HFF-Myc (cell line): Measurements from ENCODE around the gene BCAS3.
A peak's percentile ranks its signal among the peaks of the same experiment; 100 is the strongest.
"Not testable (repeated sequence)": the region's sequence is repeated elsewhere in the genome, so short reads cannot be mapped to it uniquely, and the experiment has no call there.

Experiments used
- DNase-seq: peaks from one replicate; pipeline ENCODE4 v3.0.0-alpha.2; 2011; ENCODE audit warnings: low read depth; ENCODE audit errors: extremely low read depth
- H3K4me3 ChIP-seq: replicated peaks from 2 replicates; pipeline ENCODE4 v1.5.1; 2011; ENCODE audit warnings: low read depth, mild to moderate bottlenecking, control low read depth, low read length
- CTCF ChIP-seq: IDR thresholded peaks from 2 replicates; pipeline ENCODE4 v1.5.1; 2012; ENCODE audit warnings: mild to moderate bottlenecking, low read depth, low read length, control low read depth; ENCODE audit errors: missing control alignments

The BCAS3 gene

GRCh38 chr17:61422869-61423268 is 745.2 kb downstream of the BCAS3 start:
- no peak overlapping the region for H3K4me3 ChIP-seq
- DNase-seq = no peak
- TF ChIP-seq CTCF = no peak

DNA sequence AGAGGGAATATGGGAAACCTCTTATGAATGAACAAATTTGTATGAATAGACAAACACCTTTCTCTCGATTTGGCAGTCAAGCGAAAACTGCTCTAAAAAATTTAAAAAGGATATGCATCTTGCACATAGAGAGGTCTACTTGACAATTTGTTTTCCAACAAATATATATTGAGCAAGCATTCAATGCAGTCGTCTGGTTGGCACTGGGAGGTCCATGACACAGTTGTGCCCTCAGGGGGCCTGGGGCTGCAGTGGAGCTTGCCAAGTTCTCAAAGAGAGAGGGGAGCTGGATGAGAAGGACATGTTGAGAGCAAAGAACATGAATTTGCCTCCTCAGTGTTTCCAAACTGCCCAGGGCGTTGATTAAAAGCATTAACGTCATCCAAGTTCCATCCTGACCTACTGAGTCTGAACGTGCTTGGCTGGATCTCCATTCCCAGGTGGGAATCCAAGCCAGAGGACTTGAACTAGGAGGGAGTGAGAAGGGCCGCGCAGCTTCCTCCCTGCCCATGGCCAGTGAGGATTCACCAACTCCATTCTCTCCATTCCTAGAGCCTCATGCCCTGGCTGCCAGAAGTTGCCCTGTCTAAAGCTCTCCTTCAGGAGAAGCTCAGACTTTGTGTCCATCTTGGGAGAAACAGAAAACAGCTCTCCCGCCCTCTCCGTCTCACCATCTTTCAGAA is 746.5 kb downstream of the BCAS3 start:
- TF ChIP-seq CTCF = no peak
- H3K4me3 ChIP-seq = no peak overlapping the region
- no peak for DNase-seq

DNA sequence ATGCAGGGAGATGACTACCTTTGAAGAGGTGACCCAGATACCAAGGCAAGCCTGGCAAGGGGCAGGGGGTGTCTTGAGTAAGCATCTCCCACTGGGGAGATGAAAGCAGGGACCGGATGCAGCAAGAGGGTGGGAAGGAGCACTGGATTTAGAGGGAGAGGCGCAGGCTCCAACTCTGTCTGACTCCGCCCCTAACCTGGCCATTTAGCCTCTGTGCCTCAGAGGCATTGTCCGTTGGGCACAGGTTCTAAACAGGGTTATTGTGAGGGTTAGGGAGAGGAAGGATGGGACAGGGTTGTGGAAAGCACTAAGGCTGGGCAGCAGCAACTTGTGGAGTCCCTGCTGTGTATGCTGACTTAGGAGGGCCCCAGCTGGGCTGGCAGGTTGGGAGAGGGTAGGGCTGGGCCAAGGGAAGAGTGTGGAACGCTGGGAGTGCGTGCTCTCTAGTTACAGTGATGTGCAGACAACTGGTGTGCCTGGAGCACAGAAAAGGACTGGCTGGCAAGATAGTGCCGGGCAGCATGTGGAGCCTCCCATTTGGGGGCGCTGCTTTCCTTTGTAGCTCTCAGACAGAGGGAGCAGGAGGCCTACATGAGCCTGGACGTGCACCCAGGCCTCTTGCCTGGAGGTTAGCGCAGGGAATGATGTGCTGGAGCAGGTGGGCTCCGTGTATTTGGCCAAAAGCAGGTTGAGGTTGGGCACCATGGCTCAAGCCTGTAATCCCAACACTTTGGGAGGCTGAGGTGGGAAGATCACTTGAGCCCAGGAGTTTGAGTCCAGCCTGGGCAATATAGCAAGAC is 748.2 kb downstream of the BCAS3 start:
- H3K4me3 ChIP-seq = no peak overlapping the region
- no peak for DNase-seq

GRCh38 chr17:61426482-61427304 is 749.0 kb downstream of the BCAS3 start:
- TF ChIP-seq CTCF = no peak

More for the DNA sequence above, 748.2 kb downstream of the BCAS3 start:
- peak; percentile 10 for TF ChIP-seq CTCF

DNA sequence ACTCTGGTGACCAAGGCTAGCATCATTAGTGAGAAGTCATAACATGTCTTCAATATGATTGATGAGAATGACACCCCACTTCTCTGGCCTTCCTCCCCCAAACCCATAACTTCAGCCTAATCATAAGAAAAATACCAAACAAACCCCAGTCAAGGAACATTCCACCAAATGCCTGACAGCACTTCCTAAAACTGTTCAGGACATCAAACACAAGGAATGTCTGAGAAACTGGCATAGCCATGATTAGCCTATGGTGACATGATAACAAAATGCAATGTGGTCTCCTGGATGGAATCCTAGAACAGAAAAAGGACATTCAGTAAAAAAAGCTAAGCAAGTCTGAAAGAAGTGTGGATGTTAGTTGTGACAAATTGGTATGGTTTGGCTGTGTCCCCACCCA is 749.9 kb downstream of the BCAS3 start:
- TF ChIP-seq CTCF = no peak
- no peak for DNase-seq
- no peak overlapping the region for H3K4me3 ChIP-seq

More at GRCh38 chr17:61426482-61427304, 749.0 kb downstream of the BCAS3 start:
- DNase-seq = no peak
- H3K4me3 ChIP-seq = no peak overlapping the region

DNA sequence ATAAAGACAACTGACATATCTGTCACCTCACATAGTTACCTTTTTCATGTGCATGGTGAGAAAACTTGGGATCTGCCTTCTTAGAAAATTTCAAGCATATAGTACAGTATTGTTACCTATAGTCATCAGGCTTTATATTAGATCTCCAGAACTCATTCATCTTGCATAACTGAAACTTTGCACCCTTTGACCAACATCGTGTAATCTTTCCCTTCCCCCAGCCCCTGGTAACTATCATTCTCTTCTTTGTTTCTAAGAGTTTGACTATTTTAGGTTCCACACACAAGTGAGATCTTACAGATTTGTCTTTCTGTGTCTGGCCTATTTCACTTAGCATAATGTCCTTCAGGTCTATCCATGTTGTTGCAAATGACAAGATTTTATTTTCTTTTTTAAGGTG is 751.6 kb downstream of the BCAS3 start:
- DNase-seq = no peak
- TF ChIP-seq CTCF = no peak
- H3K4me3 ChIP-seq = no peak overlapping the region

GRCh38 chr17:61429831-61430230 is 752.2 kb downstream of the BCAS3 start:
- DNase-seq, H3K4me3 ChIP-seq: not testable (repeated sequence)
